Putamen (tissue), 1 donor: ENCODE measurements around the gene TMEM202.
"Not testable (repeated sequence)": the region's sequence is repeated elsewhere in the genome, so short reads cannot be mapped to it uniquely, and the experiment has no call there.

ENCODE experiments used
- DNase-seq: peaks from one replicate; pipeline ENCODE4 v3.0.0-alpha.2; 2016; ENCODE audit warnings: low spot score

TMEM202 gene

DNA sequence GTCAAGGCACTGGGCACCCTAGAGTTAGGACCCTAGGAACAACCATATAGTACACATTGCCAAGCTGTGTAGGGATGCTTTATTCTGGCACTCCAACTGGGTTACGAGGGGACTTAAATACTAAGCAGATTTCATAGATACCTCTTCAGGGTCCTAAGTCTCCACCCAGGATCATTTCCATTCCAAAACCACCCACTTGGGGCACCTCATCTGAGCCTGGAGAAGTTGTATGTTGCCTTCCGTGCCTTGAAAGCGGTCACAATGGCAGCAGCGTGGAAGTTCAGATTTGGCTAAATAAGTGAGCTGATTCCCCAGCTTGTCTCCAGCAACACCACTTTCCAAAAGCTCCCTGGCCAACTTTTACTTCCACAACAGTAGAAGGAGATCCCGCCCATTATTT, 4.6 kb downstream of the TMEM202 start:
- no peak for DNase-seq

DNA sequence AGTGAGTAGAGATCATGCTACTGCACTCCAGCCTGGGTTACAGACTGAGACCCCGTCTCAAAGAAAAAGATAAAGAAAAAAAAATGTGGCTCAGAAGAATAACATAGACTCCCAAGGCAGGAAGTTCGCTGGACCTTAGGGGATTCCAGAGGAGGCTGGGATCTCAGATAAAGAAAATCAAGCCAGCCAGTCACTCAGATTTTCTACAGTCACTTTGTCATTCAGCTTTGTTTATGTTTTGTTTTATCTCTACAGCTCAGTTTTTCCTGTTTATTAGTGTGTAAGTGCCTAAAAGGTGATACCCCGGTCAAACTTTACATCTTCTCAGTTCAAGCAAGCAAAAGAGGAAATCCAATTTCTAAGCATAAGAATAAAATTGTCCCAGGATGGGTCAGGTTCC, 6.3 kb downstream of the TMEM202 start:
- DNase-seq, result no peak

DNA sequence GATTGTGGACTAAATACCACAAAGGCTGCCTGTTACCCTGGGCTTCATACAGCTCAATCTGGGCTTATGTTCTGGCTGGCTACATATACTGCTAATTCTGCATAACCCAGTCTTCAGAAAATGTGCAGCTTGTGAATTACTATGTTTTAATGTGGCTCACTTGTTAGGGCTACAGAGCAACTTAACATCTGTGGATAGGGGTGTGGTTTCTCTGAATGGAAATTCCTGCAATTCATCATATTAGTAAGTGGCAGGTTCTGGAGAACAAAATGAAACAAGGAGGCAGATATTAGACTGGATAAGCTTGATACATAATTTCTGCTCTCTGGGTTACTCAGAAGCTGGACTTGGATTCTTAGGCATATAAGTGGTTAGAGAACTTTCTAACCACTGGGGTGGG, 6.7 kb downstream of the TMEM202 start:
- no peak for DNase-seq

DNA sequence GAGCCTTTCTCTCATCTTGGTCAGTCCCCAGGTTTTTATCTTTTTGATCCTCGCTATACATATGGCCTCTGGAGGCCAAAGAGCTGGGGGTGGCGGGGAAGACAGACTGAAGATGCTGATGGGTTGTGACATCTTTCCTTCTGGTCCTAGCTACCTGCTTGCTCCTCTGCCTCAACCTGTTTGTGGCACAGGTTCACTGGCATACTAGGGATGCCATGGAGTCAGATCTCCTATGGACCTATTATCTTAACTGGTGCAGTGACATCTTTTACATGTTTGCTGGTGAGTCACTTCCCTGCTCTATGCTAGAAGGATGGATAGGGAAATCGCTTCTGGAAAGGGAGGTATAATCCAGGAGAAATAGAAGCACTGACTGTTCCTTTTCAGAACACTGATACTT, 8.8 kb downstream of the TMEM202 start:
- no peak for DNase-seq

DNA sequence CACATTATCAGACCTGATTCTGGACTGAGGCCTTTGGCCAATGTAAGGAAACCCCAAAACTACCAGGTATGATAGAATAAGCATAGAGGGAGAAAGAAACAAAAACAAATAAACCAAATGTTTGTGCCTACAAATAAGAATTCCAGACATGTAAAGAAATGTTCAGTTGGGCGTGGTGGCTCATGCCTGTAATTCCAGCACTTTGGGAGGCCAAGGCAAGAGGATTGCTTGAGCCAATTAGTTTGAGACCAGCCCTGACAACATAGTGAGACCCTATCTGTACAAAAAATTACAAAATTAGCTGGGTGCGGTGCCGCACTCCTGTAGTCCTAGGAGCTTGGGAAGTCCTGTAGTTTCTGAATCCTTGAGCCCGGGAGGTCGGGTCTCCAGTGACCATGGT, 13.0 kb downstream of the TMEM202 start:
- no peak for DNase-seq

DNA sequence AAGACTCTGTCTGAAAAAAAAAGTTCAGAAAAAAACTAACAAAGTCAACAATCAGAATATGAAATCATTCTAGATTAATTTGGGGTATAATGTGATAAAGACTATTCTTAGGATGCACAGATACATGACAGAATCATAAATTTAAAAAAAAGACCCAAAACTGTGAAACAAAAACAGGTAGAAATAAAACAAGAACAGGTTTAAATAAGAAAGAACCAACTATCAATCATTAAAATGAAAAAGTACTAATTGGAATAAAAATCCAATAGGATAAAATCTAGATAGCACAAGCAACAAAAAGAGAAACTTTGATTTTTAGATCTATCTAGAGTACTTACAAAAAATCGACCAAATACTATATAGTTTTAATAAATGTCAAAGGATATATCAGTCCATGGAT, 13.4 kb downstream of the TMEM202 start:
- no peak for DNase-seq

DNA sequence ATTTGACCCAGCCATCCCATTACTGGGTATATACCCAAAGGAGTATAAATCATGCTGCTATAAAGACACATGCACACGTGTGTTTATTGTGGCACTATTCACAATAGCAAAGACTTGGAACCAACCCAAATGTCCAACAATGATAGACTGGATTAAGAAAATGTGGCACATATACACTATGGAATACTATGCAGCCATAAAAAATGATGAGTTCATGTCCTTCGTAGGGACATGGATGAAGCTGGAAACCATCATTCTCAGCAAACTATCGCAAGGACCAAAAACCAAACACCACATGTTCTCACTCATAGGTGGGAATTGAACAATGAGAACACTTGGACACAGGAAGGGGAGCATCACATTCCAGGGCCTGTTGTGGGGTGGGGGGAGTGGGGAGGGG, 15.2 kb downstream of the TMEM202 start:
- not testable (repeated sequence) for DNase-seq

DNA sequence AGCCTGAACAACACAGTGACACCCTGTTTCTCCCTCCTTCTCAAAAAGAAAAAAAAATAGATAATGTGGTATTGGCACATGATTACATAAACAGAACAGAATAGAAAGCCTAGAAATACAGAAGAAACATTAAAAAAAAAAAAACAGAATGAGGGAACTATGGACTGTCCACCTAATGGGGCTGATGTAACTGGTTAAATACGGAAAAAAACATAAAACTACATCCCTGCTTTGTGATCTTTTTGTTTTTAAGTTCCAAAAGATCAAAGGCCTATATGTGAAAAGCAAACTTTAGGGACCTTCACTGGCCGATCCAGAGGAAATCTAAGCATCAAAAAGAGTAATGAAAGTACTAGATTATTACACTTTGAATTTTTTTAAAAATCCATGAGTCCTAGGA, 17.2 kb downstream of the TMEM202 start:
- no peak for DNase-seq

DNA sequence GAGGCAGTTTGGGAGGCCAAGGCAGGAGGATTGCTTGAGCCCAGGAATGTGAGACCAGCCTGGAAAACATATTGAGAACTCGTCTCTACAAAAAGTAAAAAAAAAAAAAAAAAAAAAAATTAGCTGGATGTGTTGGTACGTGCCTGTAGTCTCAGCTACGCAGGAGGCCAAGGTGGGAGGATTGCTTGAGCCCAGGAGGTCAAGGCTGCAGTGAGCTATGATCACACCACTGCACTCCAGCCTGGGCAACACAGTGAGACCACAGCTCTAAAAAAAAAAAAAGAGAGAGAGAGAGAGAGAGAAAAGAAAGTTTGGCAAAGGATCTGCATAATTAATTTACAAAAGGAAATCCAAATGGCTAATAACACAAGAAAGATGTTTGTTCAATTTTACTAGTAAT, 21.7 kb downstream of the TMEM202 start:
- DNase-seq, result not testable (repeated sequence)

DNA sequence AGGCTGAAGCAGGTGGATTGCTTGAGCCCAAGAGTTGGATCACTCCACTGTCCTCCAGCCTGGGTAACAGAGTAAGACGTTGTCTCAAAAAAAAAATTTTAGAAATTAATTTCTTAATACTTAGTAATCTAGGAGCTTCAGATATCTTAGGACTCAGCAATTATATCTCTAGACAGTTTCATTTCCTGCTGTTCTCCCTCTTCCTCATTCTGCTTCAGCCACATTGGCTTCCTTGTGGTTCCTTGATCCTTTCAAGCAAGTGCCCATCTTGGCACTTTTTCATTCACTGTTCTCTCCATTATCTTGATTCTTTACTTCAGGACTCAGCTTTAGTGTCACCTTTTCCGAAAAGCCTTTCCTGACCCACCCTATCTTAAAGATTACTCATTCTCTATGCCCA, 22.5 kb downstream of the TMEM202 start:
- no peak for DNase-seq

DNA sequence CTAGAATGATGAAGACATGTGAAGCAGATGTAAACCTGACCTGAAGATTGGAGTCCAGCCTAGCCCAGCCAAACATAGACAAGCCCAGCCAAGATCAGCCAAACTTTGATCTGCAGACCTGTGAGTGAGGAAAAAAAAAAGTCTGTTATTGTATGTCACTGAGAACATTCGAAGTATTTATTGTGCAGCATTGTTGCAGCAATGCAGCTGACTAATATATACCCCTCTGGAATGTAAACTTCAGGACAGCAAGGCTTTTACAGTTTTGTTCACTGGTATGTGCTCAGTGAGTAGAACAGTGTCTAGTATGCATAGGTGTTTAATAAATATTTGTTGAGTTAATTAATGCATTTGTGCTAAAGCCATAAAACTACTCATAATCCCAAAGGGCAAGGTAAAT, 23.4 kb downstream of the TMEM202 start:
- no peak for DNase-seq

DNA sequence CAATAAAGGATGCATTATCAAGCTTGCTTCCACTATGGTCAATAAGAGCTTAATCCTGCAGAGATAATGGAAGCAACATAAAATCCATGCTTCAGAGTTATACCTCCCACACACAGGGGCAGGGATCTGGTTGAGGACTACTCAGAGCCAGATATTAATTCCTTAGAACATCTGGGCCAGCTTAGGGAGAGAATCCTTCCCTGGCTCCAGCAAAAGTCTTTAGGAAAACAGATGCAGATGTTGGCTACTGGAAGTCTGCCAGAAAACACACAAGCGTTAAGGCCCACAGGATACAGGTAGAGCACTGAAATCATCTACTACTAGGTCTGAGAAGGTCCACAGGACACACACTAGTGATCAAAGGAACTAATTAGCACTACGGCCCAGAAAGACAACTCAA, 25.2 kb downstream of the TMEM202 start:
- DNase-seq, result no peak

DNA sequence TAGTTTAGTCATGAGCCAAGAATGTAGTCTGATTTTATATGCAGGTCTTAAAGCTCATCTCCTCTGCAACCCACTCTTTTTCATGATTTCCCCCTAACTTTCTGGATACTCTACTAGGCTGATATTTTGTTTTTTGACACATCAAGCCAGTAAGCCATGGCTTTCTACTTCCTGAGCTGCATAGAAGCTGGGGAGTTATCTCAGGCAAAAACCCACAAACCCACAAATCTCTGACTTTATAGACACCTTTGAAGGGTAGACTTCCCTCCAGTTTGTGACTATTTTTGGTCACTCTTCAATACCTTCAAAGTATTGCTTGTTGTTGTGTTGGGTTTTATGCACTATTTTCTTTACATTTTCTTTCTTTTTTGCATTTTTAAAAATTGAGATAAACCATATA, 28.6 kb downstream of the TMEM202 start:
- DNase-seq, result no peak

DNA sequence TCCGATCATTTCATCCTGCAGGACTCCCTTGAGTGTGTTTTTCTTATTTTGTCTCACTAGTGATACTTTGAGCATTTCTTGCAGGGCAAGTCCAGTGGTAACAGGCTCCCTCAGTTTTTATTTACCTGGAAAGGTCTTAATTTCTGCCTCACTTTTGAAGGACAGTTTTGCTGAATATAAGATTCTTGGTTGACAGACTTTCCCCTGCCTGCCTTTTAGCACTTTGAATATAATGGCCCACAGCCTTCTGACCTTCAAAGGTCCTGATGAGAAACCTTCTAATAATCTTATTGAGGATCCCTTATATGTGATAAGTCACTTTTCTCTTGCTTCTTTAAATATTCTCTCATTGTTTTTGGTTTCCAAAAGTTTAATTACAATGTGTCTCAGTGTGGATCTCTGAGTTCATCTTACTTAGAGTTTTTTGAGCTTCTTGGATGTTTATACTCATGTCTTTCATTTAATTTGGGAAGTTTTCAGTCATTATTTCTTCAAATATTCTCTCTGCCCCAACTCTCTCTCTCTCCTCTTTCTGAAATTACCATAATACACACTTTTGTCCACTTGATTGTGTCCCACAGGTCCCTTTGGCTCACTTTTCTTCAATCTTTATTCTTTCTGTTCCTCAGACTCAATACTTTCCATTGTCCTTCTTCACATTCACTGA, 39.7 kb downstream of the TMEM202 start:
- DNase-seq, result no peak

DNA sequence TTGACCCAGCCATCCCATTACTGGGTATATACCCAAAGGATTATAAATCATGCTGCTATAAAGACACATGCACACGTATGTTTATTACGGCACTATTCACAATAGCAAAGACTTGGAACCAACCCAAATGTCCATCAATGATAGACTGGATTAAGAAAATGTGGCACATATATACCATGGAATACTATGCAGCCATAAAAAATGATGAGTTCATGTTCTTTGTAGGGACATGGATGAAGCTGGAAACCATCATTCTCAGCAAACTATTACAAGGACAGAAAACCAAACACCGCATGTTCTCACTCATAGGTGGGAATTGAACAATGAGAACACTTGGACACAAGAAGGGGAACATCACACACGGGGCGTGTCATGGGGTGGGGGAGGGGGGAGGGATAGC, 44.7 kb downstream of the TMEM202 start:
- not testable (repeated sequence) for DNase-seq

DNA sequence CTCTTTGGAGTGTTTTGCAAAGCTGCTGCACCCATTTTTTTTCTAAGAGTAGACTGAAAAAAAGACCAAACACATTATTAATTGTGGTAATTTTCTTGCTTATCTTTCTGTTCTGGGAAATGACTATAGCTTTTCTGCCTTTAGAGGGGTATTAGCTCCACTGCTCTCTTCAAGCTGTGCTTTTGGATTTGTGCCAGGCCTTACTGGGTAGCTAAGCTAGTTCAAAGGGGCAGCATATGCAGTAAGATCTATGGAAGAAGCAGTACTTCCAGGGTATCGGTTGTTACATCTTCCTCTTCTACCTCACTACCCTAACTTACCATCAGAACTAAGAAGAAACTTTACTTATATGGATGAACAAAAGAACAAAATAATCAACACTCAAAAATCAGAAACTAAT, 47.3 kb downstream of the TMEM202 start:
- DNase-seq, result no peak

DNA sequence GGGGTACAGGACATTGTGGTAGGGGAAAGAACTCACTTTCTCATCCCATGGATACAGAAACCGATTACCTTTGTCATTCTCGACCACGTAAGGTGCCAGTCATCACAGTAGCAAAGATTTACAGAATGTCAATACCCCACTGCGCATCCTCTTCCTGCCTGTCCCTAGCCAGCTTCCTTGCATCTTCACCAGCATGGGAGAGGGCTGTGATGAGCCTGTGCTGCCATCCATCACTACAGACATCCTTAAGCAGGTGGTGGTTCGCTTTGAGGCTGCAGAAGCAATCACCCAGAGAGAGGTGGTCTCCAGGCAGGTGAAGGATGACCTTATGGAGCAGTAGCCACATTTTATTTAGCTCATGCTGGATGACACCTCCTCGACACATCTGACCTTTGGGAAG, 52.7 kb downstream of the TMEM202 start:
- no peak for DNase-seq

DNA sequence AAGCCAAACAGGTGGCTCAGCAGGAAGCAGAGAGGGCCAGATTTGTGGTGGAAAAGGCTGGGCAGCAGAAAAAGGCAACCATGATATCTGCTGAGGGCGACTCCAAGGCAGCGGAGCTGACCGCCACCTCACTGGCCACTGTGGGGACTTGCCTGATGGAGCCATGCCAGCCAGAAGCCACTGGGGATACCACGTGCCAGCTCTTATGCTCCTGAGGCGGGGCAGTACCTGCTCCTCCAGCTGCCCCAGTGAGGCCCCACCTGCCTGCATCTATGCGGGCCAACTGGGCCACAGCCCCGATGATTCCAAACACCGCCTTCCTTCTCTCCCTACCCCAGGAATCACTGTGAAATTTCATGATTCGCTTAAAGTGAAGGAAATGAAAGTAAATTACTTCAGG, 53.1 kb downstream of the TMEM202 start:
- DNase-seq, result no peak

DNA sequence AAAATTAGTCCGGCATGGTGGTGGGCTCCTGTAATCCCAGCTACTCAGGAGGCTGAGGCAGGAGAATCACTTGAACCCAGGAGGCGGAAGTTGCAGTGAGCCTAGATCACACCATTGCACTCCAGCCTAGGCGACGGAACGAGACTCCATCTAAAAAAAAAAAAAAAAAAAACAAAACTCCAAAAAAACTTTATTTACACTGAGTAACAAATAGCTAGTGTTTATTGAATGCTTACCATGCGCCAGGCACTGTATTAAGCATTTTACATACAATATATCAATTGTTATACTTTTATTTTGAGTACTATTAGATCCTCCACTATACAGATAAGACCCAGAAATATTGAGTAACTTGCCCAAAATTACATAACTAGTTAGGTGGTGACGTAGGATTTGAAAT, 58.6 kb downstream of the TMEM202 start:
- DNase-seq, result no peak
